RWPE2 (cell line): ENCODE results near the gene RHOBTB3.

Experiments
- ATAC-seq: fragments of 200-7000 bp; cut with Tn5 transposase; 3 replicates; pipeline ENCODE4 v1.9.1; 2021; ENCODE audit warnings: low read depth
- DNase-seq: peaks from one replicate; pipeline ENCODE4 v3.0.0-alpha.2; 2020; ENCODE audit warnings: low spot score
- H3K27ac ChIP-seq: fragments of 450-650 bp; 2 replicates; pipeline ENCODE4 v1.5.1; 2017; ENCODE audit warnings: mild to moderate bottlenecking; ENCODE audit not compliant: poor library complexity, severe bottlenecking
- H3K27me3 ChIP-seq: fragments of 250-450 bp; sonication (Bioruptor Pico); 2 replicates; pipeline ENCODE4 v1.5.1; 2021; ENCODE audit warnings: mild to moderate bottlenecking, moderate library complexity; ENCODE audit not compliant: insufficient read depth, poor library complexity, severe bottlenecking
- H3K36me3 ChIP-seq: fragments of 250-450 bp; sonication (Bioruptor Pico); 2 replicates; pipeline ENCODE4 v1.5.1; 2020; ENCODE audit warnings: low read depth, mild to moderate bottlenecking, moderate library complexity
- H3K4me1 ChIP-seq: fragments of 250-450 bp; sonication (Bioruptor Pico); 2 replicates; pipeline ENCODE4 v1.5.1; 2021; ENCODE audit warnings: mild to moderate bottlenecking, moderate library complexity; ENCODE audit not compliant: insufficient read depth, poor library complexity, severe bottlenecking
- H3K4me3 ChIP-seq: fragments of 250-450 bp; sonication (Bioruptor Pico); 2 replicates; pipeline ENCODE4 v1.5.1; 2021; ENCODE audit warnings: mild to moderate bottlenecking, moderate library complexity; ENCODE audit not compliant: severe bottlenecking
- H3K9me3 ChIP-seq: fragments of 250-450 bp; sonication (Bioruptor Pico); 2 replicates; pipeline ENCODE4 v1.5.1; 2021; ENCODE audit warnings: mild to moderate bottlenecking, moderate library complexity; ENCODE audit not compliant: severe bottlenecking
- CTCF ChIP-seq: fragments of 450-650 bp; IDR thresholded peaks from one replicate; pipeline ENCODE4 v1.5.1; 2017; ENCODE audit warnings: mild to moderate bottlenecking, moderate library complexity; ENCODE audit not compliant: poor library complexity, severe bottlenecking

The RHOBTB3 gene

GRCh38 chr5:95826949-95827891 is 96.1 kb downstream of the RHOBTB3 start:
- no peak for DNase-seq

GRCh38 chr5:95827892-95828246 is 96.7 kb downstream of the RHOBTB3 start:
- Histone ChIP-seq H3K27me3 (no peaks in the 10 kb centered on the region), H3K9me3 (no peaks in the 10 kb centered on the region), H3K4me3 (no peak overlapping the region), H3K36me3 (no peaks in the 10 kb centered on the region), H3K27ac (no peak overlapping the region), H3K4me1 (peaks cover 14% of the 10 kb centered on the region)
- no peak for DNase-seq
- ATAC-seq, result no peak
- TF ChIP-seq CTCF, result no peak

More at GRCh38 chr5:95826949-95827891, 96.1 kb downstream of the RHOBTB3 start:
- TF ChIP-seq CTCF, result no peak
- no peaks in the 10 kb centered on the region for H3K9me3 ChIP-seq
- no peak overlapping the region for H3K4me3 ChIP-seq
- peaks cover 15% of the 10 kb centered on the region for H3K4me1 ChIP-seq
- H3K36me3 ChIP-seq, result no peaks in the 10 kb centered on the region
- H3K27me3 ChIP-seq, result no peaks in the 10 kb centered on the region
- no peak for ATAC-seq
- H3K27ac ChIP-seq, result no peak overlapping the region

- ATAC-seq, result no peak
- TF ChIP-seq CTCF, result no peak
- Histone ChIP-seq H3K9me3 (no peaks in the 10 kb centered on the region), H3K27me3 (no peaks in the 10 kb centered on the region), H3K4me1 (peaks cover 3% of the 10 kb centered on the region), H3K36me3 (no peaks in the 10 kb centered on the region), H3K4me3 (no peak overlapping the region), H3K27ac (no peak overlapping the region)
- DNase-seq, result no peak
Measured at GRCh38 chr5:95830226-95830625, 99.1 kb downstream of the RHOBTB3 start.

GRCh38 chr5:95832664-95833063 is 101.5 kb downstream of the RHOBTB3 start:
- H3K27ac ChIP-seq, result no peak overlapping the region
- no peak overlapping the region for H3K4me3 ChIP-seq
- ATAC-seq (peak; percentile 13; the same call in 1 of the 3 replicates), DNase-seq (no peak)
- TF ChIP-seq CTCF, result no peak
- H3K36me3 ChIP-seq, result no peaks in the 10 kb centered on the region
- peaks cover 5% of the 10 kb centered on the region for H3K4me1 ChIP-seq
- H3K27me3 ChIP-seq, result no peaks in the 10 kb centered on the region
- no peaks in the 10 kb centered on the region for H3K9me3 ChIP-seq

- no peaks in the 10 kb centered on the region for H3K36me3 ChIP-seq
- ATAC-seq (no peak), DNase-seq (no peak)
- no peak overlapping the region for H3K4me3 ChIP-seq
- H3K9me3 ChIP-seq, result no peaks in the 10 kb centered on the region
- H3K27ac ChIP-seq, result no peak overlapping the region
- H3K4me1 ChIP-seq, result peaks cover 5% of the 10 kb centered on the region
- no peak for TF ChIP-seq CTCF
- no peaks in the 10 kb centered on the region for H3K27me3 ChIP-seq
Measured at GRCh38 chr5:95835682-95836385, 104.7 kb downstream of the RHOBTB3 start.
